RWPE1 (cell line): ENCODE results near the gene PPAN.
A peak's percentile ranks its signal among the peaks of the same experiment; 100 is the strongest.

Experiments used
- CTCF ChIA-PET: fragments of 350-600 bp; sonication (Branson Sonifier 250); formaldehyde crosslinking; extraction: SDS; loops from one replicate; lab custom pipeline; 2021; lab: Yijun Ruan, JAX
- POLR2A ChIA-PET: fragments of 400-600 bp; formaldehyde crosslinking; extraction: SDS; loops from one replicate; lab custom pipeline; 2020; ENCODE audit warnings: antibody characterized with exemption; ENCODE audit not compliant: low non-redundant PET; lab: Yijun Ruan, JAX
- DNase-seq: peaks from one replicate; pipeline ENCODE4 v3.0.0; 2012; ENCODE audit warnings: low spot score
- H3K27ac ChIP-seq: fragments of 450-650 bp; 2 replicates; pipeline ENCODE4 v1.5.1; 2017
- CTCF ChIP-seq: fragments of 450-650 bp; conservative IDR thresholded peaks from 2 replicates; pipeline ENCODE4 v1.5.1; 2017; ENCODE audit warnings: low read depth, mild to moderate bottlenecking

The PPAN gene

GRCh38 chr19:10122045-10122444 is 15.9 kb downstream of the PPAN start:
- no peak for TF ChIP-seq CTCF
- H3K27ac ChIP-seq = peak overlapping the region; percentile 81
- CTCF ChIA-PET = no interaction called here
- no peak for DNase-seq
- POLR2A ChIA-PET = interaction anchor here (0.6 kb wide), 1 partner anchor 93 kb away, joined by 5 read pairs; no protein-coding TSS in a partner anchor

GRCh38 chr19:10124429-10124828 is 18.3 kb downstream of the PPAN start:
- ChIA-PET CTCF (no interaction called here), POLR2A (no interaction called here)
- TF ChIP-seq CTCF = no peak
- H3K27ac ChIP-seq = peak overlapping the region; percentile 16
- DNase-seq = no peak

GRCh38 chr19:10126213-10126639 is 20.1 kb downstream of the PPAN start:
- CTCF ChIA-PET = no interaction called here

GRCh38 chr19:10132905-10133304 is 26.7 kb downstream of the PPAN start:
- no peak for DNase-seq
- peak overlapping the region; percentile 57 for H3K27ac ChIP-seq
- POLR2A ChIA-PET = interaction anchor here (0.7 kb wide), 1 partner anchor 178 kb away, joined by 4 read pairs; no protein-coding TSS in a partner anchor
- TF ChIP-seq CTCF = no peak
- CTCF ChIA-PET = interaction anchor here (0.6 kb wide), 3 partner anchors 74 to 193 kb away, joined by 3 to 4 read pairs (median 3); no protein-coding TSS in a partner anchor

More at GRCh38 chr19:10126213-10126639, 20.1 kb downstream of the PPAN start:
- no peak for DNase-seq
- POLR2A ChIA-PET = no interaction called here
- TF ChIP-seq CTCF = no peak
- H3K27ac ChIP-seq = no peak overlapping the region

GRCh38 chr19:10133596-10133995 is 27.4 kb downstream of the PPAN start:
- H3K27ac ChIP-seq = peak overlapping the region; percentile 81
- DNase-seq = no peak
- CTCF ChIA-PET = no interaction called here
- TF ChIP-seq CTCF = no peak
- POLR2A ChIA-PET = no interaction called here

GRCh38 chr19:10134040-10134439 is 27.9 kb downstream of the PPAN start:
- H3K27ac ChIP-seq = peak overlapping the region; percentile 81
- CTCF ChIA-PET = no interaction called here
- POLR2A ChIA-PET = no interaction called here
- DNase-seq = no peak
- TF ChIP-seq CTCF = no peak
